Liver (tissue), 3 donors: ENCODE measurements around the gene C1QTNF4.

Experiments
- ATF3 ChIP-seq: IDR thresholded peaks from 2 replicates; pipeline ENCODE4 v1.6.1; 2016; ENCODE audit warnings: antibody characterized with exemption
- CTCF ChIP-seq: fragments of 150-350 bp; IDR thresholded peaks from 2 replicates; pipeline ENCODE4 v1.5.1; 2017; ENCODE audit warnings: improper control_type of control experiment, low read depth, low read length; ENCODE audit not compliant: missing input control
- GABPA ChIP-seq, 2 donors: IDR thresholded peaks in 1 of 2; conservative IDR thresholded peaks in 1 of 2; 2 replicates each; pipeline ENCODE4 v1.6.1; 2016; ENCODE audit warnings: antibody characterized with exemption in 2 of 2, mild to moderate bottlenecking in 1 of 2, moderate library complexity in 1 of 2
- HNF4G ChIP-seq: IDR thresholded peaks from 2 replicates; pipeline ENCODE4 v1.6.1; 2016; ENCODE audit warnings: antibody characterized with exemption
- MAX ChIP-seq: IDR thresholded peaks from 2 replicates; pipeline ENCODE4 v1.6.1; 2016; ENCODE audit warnings: antibody characterized with exemption
- RAD21 ChIP-seq, 2 donors: IDR thresholded peaks; 2 replicates each; pipeline ENCODE4 v1.6.1; 2016; ENCODE audit warnings: antibody characterized with exemption in 2 of 2, mild to moderate bottlenecking in 2 of 2
- REST ChIP-seq: IDR thresholded peaks from 2 replicates; pipeline ENCODE4 v1.6.1; 2016; ENCODE audit warnings: antibody characterized with exemption, mild to moderate bottlenecking
- SP1 ChIP-seq: IDR thresholded peaks from 2 replicates; pipeline ENCODE4 v1.6.1; 2018; ENCODE audit warnings: antibody characterized with exemption, mild to moderate bottlenecking
- YY1 ChIP-seq: IDR thresholded peaks from 2 replicates; pipeline ENCODE4 v1.6.1; 2016; ENCODE audit warnings: antibody characterized with exemption, mild to moderate bottlenecking
- donor health status: healthy.
- donor health status: healthy.

GRCh38 chr11:47583844-47584243 lies 10.4 kb downstream of the C1QTNF4 start:
- TF ChIP-seq CTCF (no peak), REST (no peak), RAD21 (IDR thresholded peaks at IDR 0.05) (no peak), GABPA (IDR thresholded peaks at IDR 0.05 in 1 of 2, conservative IDR thresholded peaks at IDR 0.05 in 1 of 2) (no peak), ATF3 (no peak), SP1 (no peak), HNF4G (no peak), YY1 (no peak), MAX (no peak)
